IgD-negative memory B cell (primary cell): ENCODE results near the gene REG1B. TPM values are rescaled to one million over a fixed set of nuclear protein-coding genes. Genes with fewer than 3 reads are reported as not detected.
A peak's percentile ranks its signal among the peaks of the same experiment; 100 is the strongest.
"Not testable (repeated sequence)": the region's sequence is repeated elsewhere in the genome, so short reads cannot be mapped to it uniquely, and the experiment has no call there.

Experiments
- H3K27ac Mint-ChIP-seq, 3 donors: one replicate each; pipeline ENCODE4 v1.8.0; 2020 to 2022; ENCODE audit warnings: mild to moderate bottlenecking in 3 of 3, mixed read lengths in 3 of 3, moderate library complexity in 1 of 3
- H3K27me3 Mint-ChIP-seq: one replicate; pipeline ENCODE4 v1.8.0; 2021; ENCODE audit warnings: mixed read lengths
- H3K36me3 Mint-ChIP-seq: one replicate; pipeline ENCODE4 v1.8.0; 2020; ENCODE audit warnings: mild to moderate bottlenecking, mixed read lengths
- H3K4me1 Mint-ChIP-seq, 3 donors: one replicate each; pipeline ENCODE4 v1.8.0; 2020 to 2022; ENCODE audit warnings: mixed read lengths in 3 of 3, mild to moderate bottlenecking in 1 of 3
- H3K4me3 Mint-ChIP-seq, 4 donors: one replicate each; pipeline ENCODE4 v1.8.0; 2020 to 2022; ENCODE audit warnings: mild to moderate bottlenecking in 4 of 4, mixed read lengths in 4 of 4, moderate library complexity in 3 of 4
- H3K9me3 Mint-ChIP-seq, 3 donors: one replicate each; pipeline ENCODE4 v1.8.0; 2020 to 2021; ENCODE audit warnings: mixed read lengths in 3 of 3, mild to moderate bottlenecking in 1 of 3
- polyA plus RNA-seq: library from polyadenylated mRNA; unstranded; fragments of 300-500 nt; fragmentation: Illumina TruSeq; gene quantifications from one replicate; pipeline ENCODE4 v1.2.3, GENCODE V29; 2021

Gene REG1B
- polyA plus RNA-seq, 1 donor from 2014 or later: not detected

DNA sequence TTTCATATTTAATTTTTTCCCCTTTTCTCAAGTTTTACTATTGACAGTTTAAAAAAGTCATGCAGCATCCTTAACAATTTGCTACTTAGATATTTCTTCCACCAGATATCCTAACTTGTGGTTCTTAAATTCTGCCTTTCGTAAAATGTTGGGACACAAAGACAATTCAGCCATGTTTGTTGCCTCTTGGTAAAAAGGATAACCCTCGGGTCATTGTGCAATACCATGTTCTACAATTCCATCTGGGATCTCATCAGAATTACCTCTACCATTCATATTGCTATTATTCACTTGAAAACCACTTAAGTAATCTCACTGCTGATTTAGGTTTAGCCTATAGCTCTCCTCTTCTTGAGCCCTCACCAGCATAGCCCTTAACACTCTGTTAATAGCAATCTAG lies 13.2 kb upstream of the REG1B start:
- H3K36me3 Mint-ChIP-seq: peaks cover 3% of the 10 kb centered on the region
- no peaks in the 10 kb centered on the region for H3K27me3 Mint-ChIP-seq
- peaks cover 3 to 7% (median 6%) of the 10 kb centered on the region in 3 donors for H3K9me3 Mint-ChIP-seq
- peak overlapping the region in 1 of 3 donors; percentile 25 for H3K27ac Mint-ChIP-seq
- no peak overlapping the region for H3K4me3 Mint-ChIP-seq
- H3K4me1 Mint-ChIP-seq: no peaks in the 10 kb centered on the region

GRCh38 chr2:79100285-79100684 lies 12.5 kb upstream of the REG1B start:
- no peaks in the 10 kb centered on the region for H3K27me3 Mint-ChIP-seq
- no peak overlapping the region for H3K27ac Mint-ChIP-seq
- peaks cover 3 to 7% (median 6%) of the 10 kb centered on the region in 3 donors for H3K9me3 Mint-ChIP-seq
- peaks cover 3% of the 10 kb centered on the region for H3K36me3 Mint-ChIP-seq
- H3K4me1 Mint-ChIP-seq: no peaks in the 10 kb centered on the region
- no peak overlapping the region for H3K4me3 Mint-ChIP-seq

- H3K27ac Mint-ChIP-seq: no peak overlapping the region
Observed at GRCh38 chr2:79099140-79099686, 11.4 kb upstream of the REG1B start.

DNA sequence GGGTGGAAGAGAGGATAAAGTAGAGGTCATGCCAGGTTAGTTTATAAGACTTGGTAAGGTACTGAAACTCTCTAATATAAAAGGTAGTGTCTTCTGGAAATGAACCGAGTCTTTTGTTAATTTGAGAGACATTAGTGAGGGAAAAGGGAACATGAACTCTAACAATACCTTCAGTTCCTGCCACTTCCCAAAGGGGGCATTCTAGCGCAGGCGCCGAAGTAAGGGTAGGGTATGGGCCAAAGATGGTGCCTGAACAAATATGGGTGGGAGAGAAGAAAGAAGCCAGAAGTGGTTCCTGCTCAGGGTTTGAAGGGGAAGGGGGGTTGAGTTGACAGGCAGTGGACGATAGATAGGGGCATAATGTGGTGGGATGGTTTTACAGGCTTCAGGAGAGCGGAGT lies 10.1 kb upstream of the REG1B start:
- Mint-ChIP-seq H3K36me3 (peaks cover 3% of the 10 kb centered on the region), H3K27ac (no peak overlapping the region), H3K4me3 (peak overlapping the region in 1 of 4 donors; percentile 52), H3K9me3 (peaks cover 0 to 6% (median 3%) of the 10 kb centered on the region in 3 donors), H3K27me3 (no peaks in the 10 kb centered on the region), H3K4me1 (no peaks in the 10 kb centered on the region)

More at GRCh38 chr2:79099140-79099686, 11.4 kb upstream of the REG1B start:
- Mint-ChIP-seq H3K4me1 (no peaks in the 10 kb centered on the region), H3K9me3 (peaks cover under 1 to 6% (median 3%) of the 10 kb centered on the region in 3 donors), H3K4me3 (no peak overlapping the region), H3K27me3 (no peaks in the 10 kb centered on the region), H3K36me3 (peaks cover 3% of the 10 kb centered on the region)

GRCh38 chr2:79090693-79091092 lies 2.9 kb upstream of the REG1B start:
- H3K27ac Mint-ChIP-seq: no peak overlapping the region
- H3K9me3 Mint-ChIP-seq: peaks cover 0 to 1% (median 0%) of the 10 kb centered on the region in 3 donors
- H3K27me3 Mint-ChIP-seq: no peaks in the 10 kb centered on the region
- H3K36me3 Mint-ChIP-seq: no peaks in the 10 kb centered on the region
- no peak overlapping the region for H3K4me3 Mint-ChIP-seq
- no peaks in the 10 kb centered on the region for H3K4me1 Mint-ChIP-seq

GRCh38 chr2:79086255-79086654 lies 1.5 kb downstream of the REG1B start:
- Mint-ChIP-seq H3K4me1 (no peaks in the 10 kb centered on the region), H3K27ac (no peak overlapping the region), H3K27me3 (no peaks in the 10 kb centered on the region), H3K4me3 (no peak overlapping the region), H3K9me3 (peaks cover 0 to 5% (median 1%) of the 10 kb centered on the region in 3 donors), H3K36me3 (no peaks in the 10 kb centered on the region)

DNA sequence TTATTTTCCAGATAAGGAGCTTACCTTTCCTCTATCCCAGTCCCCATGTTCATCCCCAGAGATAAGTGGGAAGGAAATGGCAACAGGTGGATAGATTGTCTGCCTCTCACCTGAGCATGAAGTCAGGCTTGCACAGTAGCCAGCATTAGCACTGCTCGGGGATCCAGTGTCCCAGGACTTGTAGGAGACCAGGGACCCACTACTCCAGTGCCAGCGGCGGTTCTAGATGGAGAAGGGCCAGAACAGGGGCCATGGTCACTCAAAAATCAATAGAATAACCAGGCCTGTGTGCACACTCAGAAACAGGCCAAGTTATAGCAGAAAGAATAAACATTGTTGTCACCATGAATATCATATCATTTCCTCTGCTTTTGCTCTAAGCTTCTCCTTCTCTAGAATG lies 2.4 kb downstream of the REG1B start:
- H3K27me3 Mint-ChIP-seq: no peaks in the 10 kb centered on the region
- no peak overlapping the region for H3K4me3 Mint-ChIP-seq
- H3K36me3 Mint-ChIP-seq: no peaks in the 10 kb centered on the region
- no peak overlapping the region for H3K27ac Mint-ChIP-seq
- H3K4me1 Mint-ChIP-seq: no peaks in the 10 kb centered on the region
- peaks cover 2 to 5% (median 5%) of the 10 kb centered on the region in 3 donors for H3K9me3 Mint-ChIP-seq

GRCh38 chr2:79084495-79085135 lies 3.2 kb downstream of the REG1B start:
- Mint-ChIP-seq H3K9me3 (peaks cover 2 to 7% (median 5%) of the 10 kb centered on the region in 3 donors), H3K27me3 (no peaks in the 10 kb centered on the region), H3K36me3 (no peaks in the 10 kb centered on the region), H3K4me1 (no peaks in the 10 kb centered on the region), H3K27ac (no peak overlapping the region), H3K4me3 (no peak overlapping the region)

DNA sequence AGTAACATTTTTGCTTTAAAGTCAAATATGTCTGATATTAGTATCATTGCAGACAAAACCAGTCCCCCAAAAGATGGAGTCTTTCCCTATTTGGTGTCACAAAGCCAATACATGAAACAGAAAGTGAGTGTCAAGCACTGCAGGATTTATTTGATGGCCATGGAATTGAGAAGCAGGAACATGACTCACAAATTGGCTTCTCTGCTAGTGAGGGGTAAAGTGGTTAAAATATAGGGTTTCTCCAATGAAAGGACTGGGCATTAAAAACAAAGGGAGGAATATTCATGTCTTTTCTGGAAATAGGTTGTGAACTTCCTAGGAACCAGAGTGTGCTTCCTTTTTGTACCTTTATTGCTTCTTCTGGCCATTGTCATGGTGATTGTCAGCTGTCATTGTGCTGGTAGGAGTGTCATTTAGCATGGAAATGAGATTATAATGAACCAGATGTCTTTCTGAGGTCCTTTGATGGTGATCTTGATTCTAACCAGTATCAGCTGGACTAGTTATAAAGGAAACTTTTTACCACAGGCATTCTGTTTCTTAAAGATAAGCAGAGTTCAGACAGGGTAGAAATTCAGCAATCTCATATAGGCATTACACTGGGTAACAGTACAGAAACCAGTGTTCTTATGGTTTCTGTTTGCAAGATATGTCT lies 4.1 kb downstream of the REG1B start:
- peaks cover 2 to 7% (median 5%) of the 10 kb centered on the region in 3 donors for H3K9me3 Mint-ChIP-seq
- H3K36me3 Mint-ChIP-seq: no peaks in the 10 kb centered on the region
- no peak overlapping the region for H3K4me3 Mint-ChIP-seq
- H3K27ac Mint-ChIP-seq: no peak overlapping the region
- no peaks in the 10 kb centered on the region for H3K4me1 Mint-ChIP-seq
- no peaks in the 10 kb centered on the region for H3K27me3 Mint-ChIP-seq

GRCh38 chr2:79082987-79083386 lies 4.8 kb downstream of the REG1B start:
- Mint-ChIP-seq H3K27ac (no peak overlapping the region), H3K9me3 (peaks cover 2 to 7% (median 5%) of the 10 kb centered on the region in 3 donors), H3K4me1 (no peaks in the 10 kb centered on the region)

DNA sequence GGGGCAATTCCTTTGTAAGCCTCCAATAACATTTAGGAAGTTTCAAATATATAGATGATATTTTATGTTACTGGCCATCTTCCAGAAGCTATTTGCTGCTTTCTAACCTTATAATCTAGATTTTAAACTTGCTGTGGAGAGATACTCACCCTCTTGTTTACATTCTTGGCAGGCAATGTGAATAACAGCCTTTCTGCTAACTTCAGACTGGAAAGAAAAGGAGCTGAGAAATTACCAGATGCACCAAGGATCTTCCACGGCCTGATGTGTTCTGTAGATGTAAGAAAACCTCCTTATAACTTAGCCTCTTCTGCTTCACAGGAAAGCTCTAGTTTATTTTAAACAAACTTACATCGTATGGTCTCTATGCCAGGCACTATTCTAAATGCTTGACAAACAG lies 16.7 kb downstream of the REG1B start:
- H3K4me1 Mint-ChIP-seq: no peaks in the 10 kb centered on the region
- H3K36me3 Mint-ChIP-seq: peaks cover 4% of the 10 kb centered on the region
- no peak overlapping the region for H3K27ac Mint-ChIP-seq
- H3K27me3 Mint-ChIP-seq: no peaks in the 10 kb centered on the region
- H3K4me3 Mint-ChIP-seq: no peak overlapping the region
- H3K9me3 Mint-ChIP-seq: peaks cover 0 to 14% (median 5%) of the 10 kb centered on the region in 3 donors

More at GRCh38 chr2:79082987-79083386, 4.8 kb downstream of the REG1B start:
- H3K36me3 Mint-ChIP-seq: no peaks in the 10 kb centered on the region
- no peaks in the 10 kb centered on the region for H3K27me3 Mint-ChIP-seq
- no peak overlapping the region for H3K4me3 Mint-ChIP-seq

DNA sequence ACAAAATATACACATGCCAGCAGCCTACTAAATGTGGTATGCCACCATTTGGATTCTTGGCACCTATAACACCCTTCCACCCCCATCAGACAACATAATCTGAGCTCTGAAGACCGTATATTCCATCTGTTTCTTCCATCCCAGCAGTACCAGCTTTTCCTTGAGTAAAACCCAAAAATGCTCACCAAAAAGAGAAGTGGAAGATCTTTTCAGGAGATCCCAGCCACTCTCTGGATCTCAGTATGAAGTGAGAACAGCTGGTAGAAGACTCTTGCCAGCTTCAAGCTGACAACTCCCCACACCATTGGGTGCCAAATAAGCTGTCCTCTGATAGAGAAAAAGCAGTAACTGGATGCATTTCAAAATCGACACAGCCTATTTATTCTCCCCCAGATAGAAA lies 22.6 kb downstream of the REG1B start:
- Mint-ChIP-seq H3K27me3 (no peaks in the 10 kb centered on the region), H3K9me3 (peaks cover 0 to 4% (median 4%) of the 10 kb centered on the region in 3 donors), H3K4me3 (no peak overlapping the region), H3K4me1 (no peaks in the 10 kb centered on the region), H3K36me3 (peaks cover 4% of the 10 kb centered on the region), H3K27ac (no peak overlapping the region)

DNA sequence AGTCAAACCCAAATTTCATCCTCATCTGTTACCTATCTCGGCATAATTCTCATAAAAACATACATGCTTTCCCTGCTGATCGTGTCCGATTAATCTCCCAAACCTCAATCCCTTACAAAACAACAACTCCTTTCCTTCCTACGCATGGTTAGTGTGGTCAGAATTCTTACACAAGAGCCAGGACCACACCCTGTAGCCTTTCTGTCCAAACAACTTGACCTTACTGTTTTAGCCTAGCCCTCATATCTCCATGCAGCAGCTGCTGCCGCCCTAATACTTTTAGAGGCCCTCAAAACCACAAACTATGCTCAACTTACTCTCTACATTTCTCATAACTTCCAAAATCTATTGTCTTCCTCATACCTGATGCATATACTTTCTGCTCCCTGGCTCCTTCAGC lies 33.0 kb downstream of the REG1B start:
- not testable (repeated sequence) for H3K27ac Mint-ChIP-seq, H3K36me3 Mint-ChIP-seq, H3K27me3 Mint-ChIP-seq, H3K4me1 Mint-ChIP-seq, H3K4me3 Mint-ChIP-seq, H3K9me3 Mint-ChIP-seq

- H3K27ac Mint-ChIP-seq, H3K27me3 Mint-ChIP-seq, H3K4me1 Mint-ChIP-seq, H3K4me3 Mint-ChIP-seq, H3K9me3 Mint-ChIP-seq, H3K36me3 Mint-ChIP-seq: not testable (repeated sequence)
Observed at GRCh38 chr2:79053486-79053885, 34.3 kb downstream of the REG1B start.

GRCh38 chr2:79041032-79041448 lies 46.8 kb downstream of the REG1B start:
- H3K27me3 Mint-ChIP-seq: no peaks in the 10 kb centered on the region
- H3K9me3 Mint-ChIP-seq: peaks cover 0 to 3% (median 0%) of the 10 kb centered on the region in 3 donors
- H3K36me3 Mint-ChIP-seq: no peaks in the 10 kb centered on the region
- H3K4me1 Mint-ChIP-seq: no peaks in the 10 kb centered on the region
- no peak overlapping the region for H3K4me3 Mint-ChIP-seq
- H3K27ac Mint-ChIP-seq: no peak overlapping the region

DNA sequence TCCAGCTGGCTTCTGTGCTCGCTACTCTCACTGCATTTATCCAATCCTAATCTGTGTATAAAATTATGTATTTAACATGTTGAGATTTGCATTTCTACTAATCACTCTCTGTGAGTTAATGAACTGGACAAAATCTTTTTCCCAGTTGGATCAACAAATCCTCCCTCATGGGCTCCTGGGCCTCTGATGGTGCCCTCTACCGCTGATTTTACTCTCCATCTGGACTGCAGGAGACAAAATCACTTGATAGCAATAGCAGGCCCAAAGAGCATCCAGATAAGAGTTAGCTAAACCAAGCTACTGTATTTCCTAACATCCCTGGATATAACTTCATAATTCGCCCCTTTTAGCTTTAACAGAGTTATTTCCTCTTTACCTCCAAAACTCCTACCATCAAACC lies 47.8 kb downstream of the REG1B start:
- H3K9me3 Mint-ChIP-seq: peaks cover 0 to 3% (median 0%) of the 10 kb centered on the region in 3 donors
- H3K27ac Mint-ChIP-seq: no peak overlapping the region
- no peaks in the 10 kb centered on the region for H3K36me3 Mint-ChIP-seq
- peaks cover 0 to 1% (median 0%) of the 10 kb centered on the region in 3 donors for H3K4me1 Mint-ChIP-seq
- H3K4me3 Mint-ChIP-seq: no peak overlapping the region
- no peaks in the 10 kb centered on the region for H3K27me3 Mint-ChIP-seq
